GM23338 (cell line): ENCODE data around the gene LMO7. TPM values are rescaled to one million over a fixed set of nuclear protein-coding genes. Genes with fewer than 3 reads are reported as not detected.

Experiments used
- ATAC-seq: fragments of 200-7000 bp; cut with Tn5 transposase; 3 replicates; pipeline ENCODE4 v1.9.1; 2020
- DNase-seq: peaks from one replicate; pipeline ENCODE4 v3.0.0-alpha.2; 2015; ENCODE audit warnings: low spot score
- H2AFZ ChIP-seq: fragments of 200-600 bp; sonication (generic); 2 replicates; pipeline ENCODE4 v1.8.0; 2016; ENCODE audit warnings: antibody characterized with exemption, mild to moderate bottlenecking, moderate library complexity
- H3F3A ChIP-seq: fragments of 200-600 bp; sonication (generic); replicated peaks from 2 replicates; pipeline ENCODE4 v1.8.0; 2017; ENCODE audit warnings: antibody characterized with exemption, mixed run types, low read depth
- H3K27ac ChIP-seq: fragments of 200-600 bp; sonication (generic); 2 replicates; pipeline ENCODE4 v1.6.1; 2016; ENCODE audit warnings: low read depth
- H3K27me3 ChIP-seq: fragments of 200-600 bp; sonication (generic); 2 replicates; pipeline ENCODE4 v1.8.0; 2016; ENCODE audit warnings: mild to moderate bottlenecking, mixed run types, moderate library complexity; ENCODE audit not compliant: insufficient read depth
- H3K36me3 ChIP-seq: fragments of 200-600 bp; sonication (generic); 2 replicates; pipeline ENCODE4 v1.8.0; 2016; ENCODE audit warnings: mild to moderate bottlenecking; ENCODE audit not compliant: insufficient read depth
- H3K4me1 ChIP-seq: fragments of 200-600 bp; sonication (generic); 2 replicates; pipeline ENCODE4 v1.8.0; 2016; ENCODE audit warnings: mild to moderate bottlenecking, moderate library complexity; ENCODE audit not compliant: insufficient read depth
- H3K4me2 ChIP-seq: fragments of 200-600 bp; sonication (generic); 2 replicates; pipeline ENCODE4 v1.7.1; 2017; ENCODE audit warnings: mixed run types
- H3K4me3 ChIP-seq: fragments of 200-600 bp; sonication (generic); 2 replicates; pipeline ENCODE4 v1.6.1; 2016; ENCODE audit warnings: mixed run types
- H3K79me2 ChIP-seq: fragments of 200-600 bp; sonication (generic); replicated peaks from 2 replicates; pipeline ENCODE4 v1.8.0; 2017; ENCODE audit warnings: mild to moderate bottlenecking; ENCODE audit not compliant: insufficient read depth
- H3K9me2 ChIP-seq: fragments of 200-600 bp; sonication (generic); 2 replicates; pipeline ENCODE4 v1.8.0; 2017; ENCODE audit not compliant: insufficient read depth
- H4K20me1 ChIP-seq: fragments of 200-600 bp; sonication (generic); replicated peaks from 2 replicates; pipeline ENCODE4 v1.8.0; 2017; ENCODE audit warnings: mild to moderate bottlenecking; ENCODE audit not compliant: insufficient read depth
- H3K27ac Mint-ChIP-seq: 2 replicates; pipeline ENCODE4 v1.8.0; 2020; ENCODE audit warnings: inconsistent platforms, mild to moderate bottlenecking, moderate library complexity, mixed read lengths
- H3K27me3 Mint-ChIP-seq: 3 replicates; pipeline ENCODE4 v1.8.0; 2022; ENCODE audit warnings: low read depth, mild to moderate bottlenecking, moderate library complexity, mixed read lengths, inconsistent platforms; ENCODE audit not compliant: insufficient read depth, poor library complexity
- H3K36me3 Mint-ChIP-seq: 3 replicates; pipeline ENCODE4 v1.8.0; 2021; ENCODE audit warnings: low read depth, mild to moderate bottlenecking, inconsistent platforms, moderate library complexity, mixed read lengths
- H3K4me1 Mint-ChIP-seq: 3 replicates; pipeline ENCODE4 v1.8.0; 2020; ENCODE audit warnings: mild to moderate bottlenecking, inconsistent platforms, mixed read lengths
- H3K4me3 Mint-ChIP-seq: 3 replicates; pipeline ENCODE4 v1.8.0; 2021; ENCODE audit warnings: moderate library complexity, mild to moderate bottlenecking, inconsistent platforms, mixed read lengths
- H3K9me3 Mint-ChIP-seq: 3 replicates; pipeline ENCODE4 v1.8.0; 2020; ENCODE audit warnings: moderate library complexity, mild to moderate bottlenecking, inconsistent platforms, mixed read lengths
- EZH2phosphoT487 ChIP-seq: fragments of 200-600 bp; sonication (generic); IDR thresholded peaks from one replicate; pipeline ENCODE4 v1.8.1; 2018; ENCODE audit warnings: antibody characterized with exemption; ENCODE audit not compliant: unreplicated experiment
- NANOG ChIP-seq: IDR thresholded peaks from 2 replicates; pipeline ENCODE4 v1.6.1; 2016; ENCODE audit warnings: antibody characterized with exemption, borderline replicate concordance
- POLR2AphosphoS5 ChIP-seq: IDR thresholded peaks from 2 replicates; pipeline ENCODE4 v1.6.1; 2016; ENCODE audit warnings: antibody characterized with exemption, low read depth
- REST ChIP-seq: IDR thresholded peaks from one replicate; pipeline ENCODE4 v1.6.1; 2018; ENCODE audit warnings: antibody characterized with exemption; ENCODE audit not compliant: unreplicated experiment
- STAT1 ChIP-seq: IDR thresholded peaks from one replicate; pipeline ENCODE4 v1.6.1; 2016; ENCODE audit warnings: antibody characterized with exemption; ENCODE audit not compliant: unreplicated experiment
- ZNF114 ChIP-seq: fragments of 250-450 bp; sonication (Bioruptor Pico); IDR thresholded peaks from 2 replicates; pipeline ENCODE4 v1.5.0; 2020; ENCODE audit warnings: mild to moderate bottlenecking, moderate library complexity
- ZNF331 ChIP-seq: fragments of 250-450 bp; sonication (Bioruptor Pico); IDR thresholded peaks from 2 replicates; pipeline ENCODE4 v1.5.0; 2020; ENCODE audit warnings: low read depth, mild to moderate bottlenecking, moderate library complexity
- ZNF462 ChIP-seq: fragments of 250-450 bp; sonication (Bioruptor Pico); IDR thresholded peaks from 2 replicates; pipeline ENCODE4 v1.5.0; 2020; ENCODE audit warnings: mild to moderate bottlenecking, moderate library complexity
- polyA plus RNA-seq: library from polyadenylated mRNA; unstranded; fragments of >200 nt; fragmentation: Nextera tagmentation; extraction: Ambion mirVana; gene quantifications from 2 replicates; pipeline ENCODE4 v1.2.1, GENCODE V29; 2016
- total RNA-seq: library from RNA; depleted of rRNA; stranded (reverse); fragments of >200 nt; shearing (Covaris generic); gene quantifications from 2 replicates; pipeline ENCODE4 v1.2.3, GENCODE V29; 2014

Gene LMO7
- total and polyA plus RNA-seq, 2 experiments from 2014 or later: 22.3 to 26.9 TPM

- TF ChIP-seq REST: no peak
- TF ChIP-seq ZNF462 (CRISPR knock-in tag): no peak
- no peak for TF ChIP-seq STAT1
- TF ChIP-seq ZNF331 (CRISPR knock-in tag): no peak
These were observed 234.9 kb downstream of the LMO7 start (continued) for GRCh38 chr13:75871059-75871458.

- Histone ChIP-seq H3K4me3 (no peak overlapping the region), H3K27ac (no peak overlapping the region), H3F3A (no peaks in the 10 kb centered on the region), H4K20me1 (no peaks in the 10 kb centered on the region), H3K4me2 (no peak overlapping the region), H3K9me2 (no peaks in the 10 kb centered on the region), H3K36me3 (no peaks in the 10 kb centered on the region), H3K79me2 (no peaks in the 10 kb centered on the region), H3K4me1 (peaks cover 25% of the 10 kb centered on the region), H3K27me3 (no peaks in the 10 kb centered on the region), H2AFZ (no peak overlapping the region)
- DNase-seq (no peak), ATAC-seq (no peak)
- no peak for TF ChIP-seq NANOG
- TF ChIP-seq REST: no peak
- TF ChIP-seq ZNF114: no peak
- no peak for TF ChIP-seq EZH2phosphoT487
- no peak for TF ChIP-seq ZNF331 (CRISPR knock-in tag)
- no peak for TF ChIP-seq POLR2AphosphoS5
- Mint-ChIP-seq H3K36me3 (no peaks in the 10 kb centered on the region), H3K9me3 (no peaks in the 10 kb centered on the region), H3K4me3 (no peak overlapping the region), H3K27ac (no peak overlapping the region), H3K27me3 (no peaks in the 10 kb centered on the region), H3K4me1 (peaks cover 40% of the 10 kb centered on the region)
These were observed 236.8 kb downstream of the LMO7 start for GRCh38 chr13:75872980-75873379.
